Stimulated activated CD4-positive, alpha-beta T cell treated with anti-CD3 and anti-CD28 coated beads, Interleukin-4, amount 100 ng/mL, for 24 hours (primary cell): ENCODE data around the gene RNU11.
"Not testable (repeated sequence)": the region's sequence is repeated elsewhere in the genome, so short reads cannot be mapped to it uniquely, and the experiment has no call there.

Experiments
- DNase-seq: peaks from one replicate; pipeline ENCODE4 v3.0.0-alpha.2; 2020

The RNU11 gene

GRCh38 chr1:28648474-28649198 is at the start of gene RNU11:
Gene RNU11 (plus strand): TSS chr1:28648600.
- DNase-seq = peak; percentile 94

GRCh38 chr1:28601696-28602095 is 46.7 kb upstream of the RNU11 start:
- DNase-seq = no peak

- DNase-seq = peak; percentile 28
Observed at GRCh38 chr1:28602536-28603439, 45.6 kb upstream of the RNU11 start.

- no peak for DNase-seq
Observed at GRCh38 chr1:28604411-28604810, 44.0 kb upstream of the RNU11 start.

- no peak for DNase-seq
Observed at GRCh38 chr1:28604962-28605361, 43.4 kb upstream of the RNU11 start.

DNA sequence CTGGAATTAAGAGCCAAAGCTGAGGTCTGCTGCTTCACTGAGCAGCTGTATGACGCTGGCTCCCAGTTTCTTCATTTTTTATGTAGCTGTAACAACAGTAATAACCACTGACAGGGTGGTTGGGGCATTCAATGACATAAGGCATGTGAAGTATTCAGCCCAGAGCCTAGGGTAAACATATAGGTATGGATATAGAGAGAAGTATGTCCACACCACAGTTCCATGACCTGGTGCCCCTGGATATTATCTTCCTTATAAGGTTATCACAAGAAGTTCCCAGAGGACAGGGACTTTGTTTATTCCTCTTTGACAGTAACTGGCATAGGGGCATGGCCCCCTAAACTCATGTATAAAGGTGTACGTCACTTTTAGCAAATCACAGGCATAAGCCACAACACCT is 41.6 kb upstream of the RNU11 start:
- DNase-seq = no peak

DNA sequence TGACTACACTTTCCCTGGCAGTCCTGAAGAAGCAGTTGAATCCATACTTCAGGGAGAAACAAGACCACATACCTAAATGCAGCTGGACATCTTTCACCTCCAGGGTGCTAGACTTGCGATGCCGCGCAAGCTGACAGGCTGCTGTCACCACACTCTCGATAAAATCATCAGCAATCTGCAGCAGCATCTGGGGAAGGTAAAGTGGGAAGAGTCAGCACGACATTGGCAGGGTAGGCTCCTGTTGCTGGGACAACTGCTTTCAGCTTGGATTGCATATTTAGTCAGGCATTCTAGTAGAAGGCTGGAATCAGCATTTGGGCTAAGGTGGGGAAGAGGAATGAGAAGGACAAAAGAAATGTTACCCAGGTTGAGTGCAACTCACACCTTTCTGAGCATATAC is 35.2 kb upstream of the RNU11 start:
- DNase-seq = no peak

- DNase-seq = no peak
Observed at GRCh38 chr1:28631713-28632112, 16.7 kb upstream of the RNU11 start.

DNA sequence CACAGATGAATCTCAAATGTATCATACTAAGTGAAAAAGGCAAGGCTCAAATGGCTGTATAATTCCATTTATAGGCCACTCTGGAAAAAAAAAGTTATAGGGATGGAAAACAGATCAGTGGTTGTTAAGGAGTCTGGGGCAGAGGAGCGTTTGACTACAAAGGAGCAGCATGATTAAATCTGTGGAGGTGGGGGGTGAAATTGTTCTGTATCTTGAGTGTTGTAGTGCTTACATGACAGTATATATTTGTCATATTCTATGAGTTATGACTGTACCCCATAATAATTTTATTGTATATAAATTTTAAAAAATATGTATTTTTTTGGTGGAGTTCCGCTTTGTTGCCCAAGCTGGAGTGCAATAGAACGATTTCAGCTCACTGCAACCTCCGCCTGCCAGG is 15.8 kb upstream of the RNU11 start:
- no peak for DNase-seq

DNA sequence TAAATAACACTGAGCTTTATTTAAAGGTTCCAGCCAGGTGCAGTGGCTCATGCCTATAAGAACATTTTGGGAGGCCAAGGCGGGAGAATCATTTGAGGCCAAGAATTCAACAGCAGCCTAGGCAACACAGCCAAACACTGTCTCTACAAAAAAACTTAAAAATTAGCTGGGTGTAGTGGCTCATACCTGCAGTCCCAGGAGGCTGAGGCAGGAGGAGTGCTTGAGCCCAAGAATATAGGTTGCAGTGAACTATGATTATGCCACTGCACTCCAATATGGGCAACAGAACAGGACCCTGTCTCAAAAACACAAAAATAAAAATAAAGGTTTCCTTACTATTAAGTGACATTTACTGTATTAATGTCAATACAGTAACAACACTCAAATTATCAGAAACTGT is 7.6 kb upstream of the RNU11 start:
- peak; percentile 12 for DNase-seq

- no peak for DNase-seq
Observed at GRCh38 chr1:28642056-28642846, 6.1 kb upstream of the RNU11 start.

DNA sequence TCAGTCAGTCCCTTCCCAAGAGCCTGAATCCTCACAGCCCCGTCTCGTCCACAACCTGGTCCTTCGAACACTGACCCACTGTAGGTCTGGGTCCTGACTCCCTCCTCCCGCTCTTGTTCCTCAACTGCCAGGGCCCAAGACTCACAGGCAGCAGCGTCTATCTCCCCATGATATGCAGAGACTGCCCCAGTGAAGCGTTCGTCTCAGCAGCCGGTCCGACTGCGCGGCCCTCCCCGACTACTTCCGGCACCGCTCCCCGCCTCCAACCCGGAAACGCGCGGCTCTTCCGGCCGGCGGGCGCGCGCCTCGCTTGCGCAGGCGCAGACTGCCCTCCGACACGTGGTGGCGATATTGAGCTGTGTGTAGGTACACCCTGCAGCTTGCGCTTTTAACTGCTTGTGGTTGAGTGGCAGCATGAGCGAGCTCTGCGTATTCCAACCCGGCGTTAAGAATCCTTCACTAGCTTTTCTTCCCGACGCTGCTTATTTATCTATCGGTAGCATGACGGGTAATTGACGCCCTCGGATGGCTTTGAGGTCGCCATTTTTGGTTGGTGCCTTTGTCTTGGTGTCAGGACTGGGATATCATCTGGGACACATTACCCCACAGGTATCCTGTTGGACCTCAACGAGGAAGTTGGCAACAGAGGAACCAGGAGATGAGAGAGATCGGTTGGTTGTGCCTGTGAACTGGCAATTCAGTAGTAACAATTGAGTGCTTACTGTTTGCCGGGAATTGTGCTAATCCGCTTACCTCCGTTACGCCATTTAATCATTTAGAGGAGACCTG is 5.4 kb upstream of the RNU11 start, which contains the start of gene TAF12:
Gene TAF12 (minus strand): TSS at position 221 of the 789 bp plus-strand sequence. CDS start 20,986 bp downstream, outside the sequence.
- DNase-seq = peak; percentile 91

- no peak for DNase-seq
Observed at GRCh38 chr1:28644494-28644893, 3.9 kb upstream of the RNU11 start.

- DNase-seq = not testable (repeated sequence)
Observed at GRCh38 chr1:28645406-28645805, 3.0 kb upstream of the RNU11 start.

GRCh38 chr1:28646040-28646439 is 2.4 kb upstream of the RNU11 start:
- no peak for DNase-seq

GRCh38 chr1:28648008-28648473 is 359 bp upstream of the RNU11 start:
- peak; percentile 89 for DNase-seq

DNA sequence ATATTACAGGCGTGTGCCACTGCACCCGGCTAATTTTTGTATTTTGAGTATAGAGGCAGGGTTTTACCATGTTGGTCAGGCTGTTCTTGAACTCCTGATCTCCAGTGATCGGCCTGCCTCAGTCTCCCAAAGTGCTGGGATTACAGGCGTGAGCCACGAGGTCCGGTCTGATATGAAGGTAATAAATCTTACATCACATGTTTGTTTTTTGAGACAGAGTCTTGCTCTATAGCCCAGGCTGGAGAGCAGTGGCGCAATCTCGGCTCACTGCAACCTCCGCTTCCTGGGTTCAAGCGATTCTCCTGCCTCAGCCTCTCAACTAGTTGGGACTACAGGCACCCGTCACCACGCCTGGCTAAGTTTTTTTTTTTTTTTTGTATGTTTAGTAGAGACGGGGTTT is 4.7 kb downstream of the RNU11 start:
- DNase-seq = not testable (repeated sequence)

GRCh38 chr1:28653870-28654269 is 5.5 kb downstream of the RNU11 start:
- DNase-seq = not testable (repeated sequence)

DNA sequence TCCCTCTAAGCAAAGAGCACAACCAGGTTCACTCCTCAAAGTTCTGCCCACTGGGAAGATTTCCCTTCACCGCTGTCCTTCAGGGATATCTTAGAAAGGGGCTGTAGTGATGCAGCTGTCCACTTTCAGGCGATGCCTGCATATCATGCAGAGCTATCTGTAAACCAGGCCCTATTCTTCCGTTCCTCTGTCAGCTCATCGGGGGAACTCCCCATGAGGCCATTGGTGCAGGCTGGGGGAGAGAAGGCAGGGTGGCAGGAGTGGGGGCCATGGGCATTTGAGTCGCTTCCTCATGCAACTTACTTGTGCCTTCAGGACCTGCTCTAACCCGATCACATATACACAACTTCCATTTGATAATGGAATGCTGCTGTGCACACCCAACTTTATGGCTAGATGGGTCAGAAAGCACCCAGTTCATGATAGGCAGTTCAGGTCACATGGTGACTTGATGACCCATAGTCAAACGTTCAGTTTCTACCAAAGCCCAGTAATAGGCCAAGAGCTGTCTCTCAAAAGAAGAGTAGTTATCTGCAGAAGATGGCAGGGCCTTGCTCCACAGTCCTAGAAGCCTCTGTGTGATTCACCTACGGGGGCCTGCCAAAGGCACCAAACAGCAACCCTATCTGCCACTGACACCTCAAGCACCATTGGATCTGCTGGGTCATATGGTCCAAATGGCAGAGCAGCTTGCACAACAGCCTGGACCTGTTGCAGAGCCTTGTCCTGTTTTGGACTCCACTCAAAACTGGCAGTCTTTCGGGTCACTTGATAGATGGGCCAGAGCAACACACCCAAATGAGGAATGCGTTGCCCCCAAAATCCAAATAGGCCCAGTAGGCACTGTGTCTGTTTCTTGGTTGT is 7.3 kb downstream of the RNU11 start:
- DNase-seq = not testable (repeated sequence)

DNA sequence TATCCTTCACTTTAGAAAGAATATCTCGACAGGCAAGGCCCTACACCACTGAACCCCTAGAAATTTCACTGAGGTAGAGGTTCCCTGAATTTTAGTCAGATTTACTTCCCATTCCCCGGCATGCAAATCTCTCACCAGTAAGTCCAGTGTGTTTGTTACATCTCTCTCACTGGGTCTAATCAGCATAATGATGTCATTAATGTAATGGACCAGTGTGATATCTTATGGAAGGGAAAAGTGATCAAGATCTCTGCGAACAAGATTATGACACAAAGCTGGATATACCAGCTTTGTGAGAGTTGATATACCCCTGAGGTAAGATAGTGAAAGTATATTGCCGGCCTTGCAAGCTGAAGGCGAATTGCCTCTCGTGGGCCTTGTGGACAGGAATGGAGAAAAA is 7.9 kb downstream of the RNU11 start:
- DNase-seq = no peak

DNA sequence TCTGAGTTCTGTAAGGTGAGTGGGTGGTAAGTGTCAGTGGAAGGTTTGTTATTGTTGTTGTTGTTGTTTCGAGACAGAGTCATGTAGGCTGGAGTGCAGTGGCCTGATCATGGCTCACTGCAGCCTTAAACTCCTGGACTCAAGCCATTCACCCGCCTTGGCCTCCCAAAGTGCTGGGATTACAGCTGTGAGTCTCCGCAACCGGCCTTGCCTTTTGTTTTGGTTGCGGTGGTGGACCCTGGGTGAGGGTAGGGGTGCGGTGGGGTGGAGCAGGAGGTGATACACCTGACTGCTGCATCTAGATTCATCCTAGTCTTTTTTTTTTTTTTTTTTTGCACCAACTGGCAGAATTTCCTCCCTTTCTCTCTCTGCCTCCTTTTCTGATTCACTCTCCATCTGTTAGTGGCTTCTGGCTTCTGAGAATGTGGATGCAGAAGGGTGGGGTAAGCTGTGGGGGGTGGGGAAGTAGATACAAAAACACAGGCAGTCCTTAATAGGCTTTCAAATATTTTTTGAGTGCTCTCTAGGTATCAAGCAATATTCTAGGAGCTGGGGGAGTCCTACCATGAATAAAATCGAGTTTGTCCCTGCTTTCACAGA is 15.6 kb downstream of the RNU11 start:
- DNase-seq = no peak
